ENCODE results near the gene UMAD1.

UMAD1 gene

GRCh38 chr7:7920056-7920455, 279.5 kb downstream of the UMAD1 start:
- H3K27ac ChIP-seq: no peak overlapping the region
- CTCF ChIA-PET: no interaction called here
- DNase-seq (ENCODE audit: low spot score): no peak
- POLR2A ChIA-PET (ENCODE audit: low non-redundant PET): no interaction called here
- no peak for TF ChIP-seq CTCF (conservative IDR thresholded peaks at IDR 0.05; ENCODE audit: low read depth)

DNA sequence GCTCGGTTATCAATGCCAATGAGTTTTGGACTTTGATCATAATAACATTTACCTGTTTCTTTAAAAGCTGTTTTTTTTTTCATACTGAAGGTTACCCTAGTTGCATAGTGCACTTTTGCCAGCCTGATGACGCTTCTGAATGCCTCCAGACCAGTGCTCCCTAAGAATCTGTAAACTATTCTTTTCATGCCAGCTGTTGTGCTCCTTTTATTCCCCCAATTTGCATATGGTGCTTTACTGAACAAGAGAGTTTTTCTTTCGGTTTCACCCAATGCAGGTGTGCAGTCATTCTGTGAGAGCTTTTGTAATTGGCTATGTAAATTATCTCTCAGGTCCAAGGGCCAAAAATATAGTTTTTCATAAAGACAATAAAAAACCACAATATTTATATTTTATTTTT, 279.9 kb downstream of the UMAD1 start:
- CTCF ChIA-PET: interaction anchor here (0.7 kb wide), 1 partner anchor 1731 kb away, joined by 3 read pairs; no protein-coding TSS in a partner anchor
- TF ChIP-seq CTCF (conservative IDR thresholded peaks at IDR 0.05; ENCODE audit: low read depth): no peak
- POLR2A ChIA-PET (ENCODE audit: low non-redundant PET): no interaction called here
- no peak for DNase-seq (ENCODE audit: low spot score)
- H3K27ac ChIP-seq: no peak overlapping the region

DNA sequence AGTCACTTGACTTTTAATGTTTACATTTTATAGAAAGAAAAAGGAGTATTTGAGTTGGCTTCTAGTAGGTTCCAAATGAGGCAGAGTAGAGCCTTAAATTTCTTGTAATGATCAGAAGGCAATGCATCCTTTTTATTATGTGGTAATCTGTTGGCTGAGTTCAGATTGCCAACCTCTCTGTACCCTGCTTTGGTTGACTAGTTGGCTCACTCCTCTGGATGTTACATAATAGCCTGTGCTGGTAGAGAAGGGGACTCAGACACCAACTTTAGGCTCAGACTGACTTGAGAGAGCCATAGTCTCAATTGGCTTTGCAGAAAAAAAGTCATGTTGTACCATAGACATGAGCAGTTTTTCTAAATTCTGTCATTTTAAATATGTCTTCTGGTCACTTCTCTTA, 281.3 kb downstream of the UMAD1 start:
- POLR2A ChIA-PET (ENCODE audit: low non-redundant PET): no interaction called here
- DNase-seq (ENCODE audit: low spot score): no peak
- CTCF ChIA-PET: no interaction called here
- no peak overlapping the region for H3K27ac ChIP-seq
- TF ChIP-seq CTCF (conservative IDR thresholded peaks at IDR 0.05; ENCODE audit: low read depth): no peak

DNA sequence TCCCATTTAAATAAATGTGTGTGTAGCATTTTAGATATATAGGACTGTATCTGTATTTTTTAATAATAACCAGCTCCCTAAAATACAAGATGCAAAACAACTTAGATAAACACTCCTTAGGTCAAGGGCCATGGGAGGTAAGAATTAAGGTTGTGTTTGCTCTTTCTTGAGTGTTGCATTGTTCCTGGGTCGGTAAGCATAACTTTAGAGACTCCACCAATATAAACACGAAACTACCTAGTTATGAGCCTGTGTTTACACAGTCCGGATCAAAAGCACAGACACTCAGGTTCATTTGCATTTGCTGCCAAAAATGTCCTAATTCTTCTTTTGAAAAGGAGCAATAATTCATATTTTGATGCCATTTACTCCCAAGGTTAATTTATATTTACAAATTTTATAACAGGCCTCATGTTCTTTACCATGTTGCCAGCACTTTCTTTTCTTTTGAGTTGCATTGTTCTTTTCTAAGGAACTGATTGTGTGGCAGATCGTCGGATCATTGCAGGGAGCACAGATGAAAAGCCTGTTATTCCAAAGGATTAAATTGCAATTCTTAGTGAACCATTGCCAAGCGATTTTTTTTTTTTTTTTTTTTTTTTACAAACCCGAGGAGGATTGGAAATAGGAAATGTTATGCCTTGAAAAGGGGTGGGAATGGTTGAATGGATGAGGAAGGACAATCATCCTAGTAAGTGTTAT, 282.3 kb downstream of the UMAD1 start:
- DNase-seq (ENCODE audit: low spot score): no peak
- ChIA-PET POLR2A (ENCODE audit: low non-redundant PET) (no interaction called here), CTCF (interaction anchor here (0.7 kb wide), 1 partner anchor 76 kb away, joined by 3 read pairs; no protein-coding TSS in a partner anchor)
- no peak for TF ChIP-seq CTCF (conservative IDR thresholded peaks at IDR 0.05; ENCODE audit: low read depth)
- no peak overlapping the region for H3K27ac ChIP-seq

- ChIA-PET CTCF (no interaction called here), POLR2A (ENCODE audit: low non-redundant PET) (no interaction called here)
- TF ChIP-seq CTCF (conservative IDR thresholded peaks at IDR 0.05; ENCODE audit: low read depth): no peak
- no peak for DNase-seq (ENCODE audit: low spot score)
- H3K27ac ChIP-seq: no peak overlapping the region
These were observed 283.3 kb downstream of the UMAD1 start for GRCh38 chr7:7923818-7924217.

DNA sequence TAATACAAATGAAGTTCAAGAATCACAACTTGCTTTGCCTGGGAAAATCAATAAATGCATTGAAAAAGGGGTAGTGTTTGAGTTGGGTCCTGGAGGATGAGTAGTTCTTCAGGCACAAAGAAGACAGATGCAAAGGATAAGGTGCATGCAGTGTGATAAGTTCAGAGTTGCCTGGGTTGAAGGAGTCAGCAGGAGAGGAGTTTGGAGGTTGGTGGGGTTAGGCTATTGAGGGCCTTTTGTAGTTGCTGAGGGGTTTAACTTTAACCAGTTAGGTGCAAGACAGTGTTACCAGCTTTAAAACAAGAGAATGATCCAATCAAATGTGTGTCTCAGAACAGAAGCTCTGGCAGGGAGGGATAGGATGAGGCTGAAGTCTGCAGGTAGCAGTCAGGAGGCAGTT, 283.8 kb downstream of the UMAD1 start:
- no peak for DNase-seq (ENCODE audit: low spot score)
- no peak for TF ChIP-seq CTCF (conservative IDR thresholded peaks at IDR 0.05; ENCODE audit: low read depth)
- CTCF ChIA-PET: no interaction called here
- no peak overlapping the region for H3K27ac ChIP-seq
- POLR2A ChIA-PET (ENCODE audit: low non-redundant PET): no interaction called here
